Head of caudate nucleus (tissue), 42 donors: ENCODE measurements around the gene NKAP.
A peak's percentile ranks its signal among the peaks of the same experiment; 100 is the strongest.
"Not testable (repeated sequence)": the region's sequence is repeated elsewhere in the genome, so short reads cannot be mapped to it uniquely, and the experiment has no call there.

ENCODE experiments used
- DNase-seq, 42 donors: peaks; one replicate each; pipeline versions ENCODE4 v3.0.0 to v3.0.0-alpha.2; 2020 to 2021; ENCODE audit warnings: mixed read lengths in 7 of 42
- intact Hi-C: fragments of 100-400 bp; cut with DNase I; formaldehyde crosslinking; loops from one replicate; pipeline ENCODE4 v1.15.0; 2022

Gene NKAP

DNA sequence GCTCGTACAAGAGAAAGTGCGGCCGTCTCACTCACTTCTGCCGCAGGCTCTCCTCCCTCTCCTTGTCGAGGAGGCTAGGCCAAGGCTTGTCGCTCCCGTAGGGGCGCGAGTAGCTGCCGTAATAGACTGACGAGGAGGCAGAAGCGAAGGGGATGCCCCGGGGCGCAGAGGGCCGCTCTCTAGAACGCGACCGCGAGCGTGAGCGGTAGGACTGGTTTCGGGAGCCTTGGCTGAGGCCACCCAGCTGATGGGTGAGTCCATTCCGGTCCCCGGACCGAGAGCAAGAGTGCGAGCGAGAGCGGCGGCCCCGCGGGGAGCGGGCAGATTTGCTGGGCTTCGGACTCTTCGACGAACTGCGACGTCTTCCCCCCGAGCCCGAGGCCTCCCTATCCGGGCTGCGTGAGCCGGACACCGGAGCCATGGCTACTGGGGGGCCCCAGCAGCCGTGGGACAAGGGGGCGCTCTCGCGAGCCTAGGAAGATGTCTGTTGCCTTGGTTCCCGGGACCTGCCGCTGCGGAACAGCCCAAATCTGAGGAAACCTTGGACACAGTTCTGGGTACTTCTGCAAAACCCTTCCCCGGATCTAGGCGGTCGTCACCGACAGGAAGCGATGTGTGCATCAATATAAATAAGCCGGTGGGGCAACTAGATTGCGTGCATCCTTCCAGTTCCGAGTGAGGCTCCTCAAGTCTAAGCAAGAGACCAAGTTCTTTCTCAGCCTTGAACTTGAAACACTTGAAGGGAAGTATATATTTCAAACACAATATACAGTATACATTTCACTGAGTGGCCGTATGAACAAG is at the start of gene NKAP:
TSS of gene NKAP (minus strand) at position 567 of the 804 bp plus-strand sequence. CDS start at position 421, 146 bp downstream.
- DNase-seq: peak; percentile 60 to 90 (median 78)
- intact Hi-C loops: no loop called here

DNA sequence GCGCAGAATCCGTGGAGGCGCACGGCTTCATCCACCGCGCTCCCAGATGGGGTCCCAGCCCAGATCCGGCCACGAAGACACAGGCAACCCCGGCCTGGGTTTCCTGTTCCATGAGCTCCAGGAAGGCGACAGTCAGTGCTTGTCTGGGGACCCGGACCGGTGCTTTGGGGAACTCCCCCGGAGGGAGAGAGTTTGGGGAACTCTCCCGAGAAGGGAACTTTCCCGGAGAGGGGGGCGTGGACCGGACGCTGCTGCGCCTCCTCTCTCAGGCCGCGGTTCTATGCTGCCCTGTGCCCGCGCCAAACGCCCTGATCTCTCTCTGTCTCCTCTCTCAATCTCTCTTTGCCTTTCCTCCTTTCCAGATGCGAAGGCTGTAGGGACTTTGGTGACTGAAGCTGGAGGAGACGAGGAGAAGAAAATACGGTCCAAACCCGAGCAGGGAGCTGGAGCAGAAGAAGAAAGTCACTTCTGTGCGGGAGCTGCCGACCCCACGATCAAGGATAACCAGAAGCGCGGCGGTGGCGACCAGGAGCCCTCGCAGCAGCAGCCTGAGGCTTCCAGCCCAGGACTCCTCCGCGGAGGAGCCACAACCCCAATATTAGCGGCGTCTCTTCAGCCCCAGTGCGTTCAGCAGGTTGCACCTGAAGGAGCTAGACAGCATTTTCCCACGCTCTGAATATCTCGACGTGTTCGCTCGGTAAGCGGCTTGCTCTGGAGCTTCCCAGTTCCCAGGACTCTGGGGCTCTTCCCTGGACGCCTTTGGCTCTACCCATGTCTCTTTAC is 47.6 kb upstream of the NKAP start:
- intact Hi-C loops: no loop called here
- DNase-seq: no peak

DNA sequence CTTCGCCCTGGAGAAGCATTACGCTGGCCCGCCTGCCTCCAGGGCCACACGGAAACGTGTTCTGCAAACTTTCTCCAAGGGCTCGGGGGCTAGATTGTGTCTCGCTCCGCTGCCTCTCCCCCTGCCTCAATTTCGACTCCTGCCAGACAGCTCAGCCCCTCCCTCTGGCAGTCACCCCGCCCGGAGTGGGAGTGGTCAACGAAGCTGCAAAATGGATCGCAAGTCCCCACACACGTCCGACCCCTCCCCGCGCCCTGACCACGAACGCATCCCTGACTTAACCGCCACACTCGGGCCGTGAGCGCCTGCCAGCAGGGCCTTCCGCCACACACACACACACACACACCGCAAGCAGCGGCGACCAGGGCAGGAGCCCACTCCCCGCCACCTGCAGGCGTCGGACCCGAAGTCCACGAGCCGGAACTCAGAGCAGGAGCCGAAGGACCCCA is 47.0 kb upstream of the NKAP start:
- no peak for DNase-seq
- intact Hi-C loops: no loop called here

DNA sequence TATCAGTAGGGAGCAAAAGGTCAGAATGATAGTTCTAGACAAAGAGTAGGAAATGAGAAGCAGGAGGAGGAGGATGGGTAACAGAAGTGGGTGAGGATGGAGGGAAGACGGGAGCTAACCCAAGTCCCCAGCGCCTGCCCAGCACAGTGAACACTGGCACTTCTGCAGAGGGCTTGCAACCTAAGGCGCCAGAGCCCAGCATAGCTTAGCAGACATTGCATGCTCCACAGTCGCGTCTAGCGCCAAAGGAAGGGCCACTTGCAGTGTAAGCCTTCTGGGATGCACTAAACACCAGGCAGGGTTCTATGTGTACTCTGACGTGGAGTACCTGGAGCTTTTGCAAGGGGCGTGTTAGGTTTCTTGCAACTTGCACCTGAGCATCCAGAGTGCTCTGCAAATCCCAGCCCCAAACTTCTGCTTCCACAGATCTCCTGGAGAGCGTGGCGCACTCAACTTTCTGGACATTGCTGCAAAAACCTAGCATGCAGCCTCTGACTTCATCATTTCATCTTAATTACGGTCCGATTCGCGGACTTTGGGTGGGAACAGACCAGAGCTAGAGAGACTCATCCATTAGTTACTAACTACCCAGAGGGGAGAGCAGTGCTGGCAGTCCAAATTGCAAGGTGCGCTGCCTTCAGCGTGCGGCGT is 46.5 kb upstream of the NKAP start:
- intact Hi-C loops: no loop called here
- DNase-seq: no peak

DNA sequence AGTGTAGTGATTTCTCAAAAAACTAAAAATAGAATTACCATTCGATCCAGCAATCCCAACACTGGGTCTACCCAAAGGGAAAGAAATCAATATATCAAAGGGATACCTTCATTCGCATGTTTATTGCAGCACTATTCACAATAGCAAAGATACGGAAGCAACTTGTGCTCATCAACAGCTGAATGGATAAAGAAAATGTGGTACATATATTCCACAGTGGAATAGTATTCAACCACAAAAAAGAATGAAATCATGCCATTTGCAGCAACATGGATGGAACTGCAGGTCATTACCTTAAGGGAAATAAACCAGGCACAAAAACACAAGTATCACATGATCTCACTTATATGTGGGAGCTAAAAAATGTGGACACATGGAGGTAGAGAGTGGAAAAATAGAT is 42.7 kb upstream of the NKAP start:
- intact Hi-C loops: no loop called here

DNA sequence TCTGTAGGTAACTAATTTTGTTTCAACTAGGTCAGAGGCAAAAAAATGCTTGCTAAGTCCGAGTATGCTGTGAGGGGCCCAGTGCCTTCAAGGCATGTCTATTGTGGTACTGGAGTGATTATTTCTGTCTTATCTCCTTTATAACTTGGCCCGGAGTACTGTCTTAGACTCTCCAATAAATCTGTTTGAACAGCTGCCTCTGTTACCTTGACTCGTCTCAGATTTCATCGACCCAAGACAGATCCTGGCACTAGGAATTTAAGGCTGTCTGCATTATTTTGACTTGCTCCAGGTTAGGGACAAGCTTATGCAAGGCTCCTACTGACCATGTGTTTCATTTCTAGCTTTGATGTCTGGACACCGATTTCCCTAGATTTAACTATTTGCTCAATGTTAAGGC is 41.1 kb upstream of the NKAP start:
- intact Hi-C loops: no loop called here
- no peak for DNase-seq

More for the DNA sequence above, 42.7 kb upstream of the NKAP start:
- no peak for DNase-seq

DNA sequence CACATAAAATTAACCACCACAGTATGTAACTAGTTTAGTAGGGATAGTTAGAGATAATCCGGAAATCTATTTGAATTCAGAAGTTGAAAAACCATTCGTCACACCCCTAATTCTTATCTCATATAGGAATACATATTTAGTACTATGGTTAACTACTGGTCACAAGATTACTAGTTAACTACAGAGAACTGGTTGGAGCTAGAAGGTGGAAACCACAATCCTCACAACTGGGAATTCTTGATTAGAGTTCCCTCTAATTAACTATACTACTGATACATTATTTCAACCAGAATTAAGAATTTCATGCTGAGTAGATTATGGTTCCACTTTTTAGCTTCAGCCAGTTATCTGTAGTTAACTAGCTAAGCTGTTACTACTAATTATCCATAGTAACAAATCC is 39.9 kb upstream of the NKAP start:
- no peak for DNase-seq
- intact Hi-C loops: no loop called here

DNA sequence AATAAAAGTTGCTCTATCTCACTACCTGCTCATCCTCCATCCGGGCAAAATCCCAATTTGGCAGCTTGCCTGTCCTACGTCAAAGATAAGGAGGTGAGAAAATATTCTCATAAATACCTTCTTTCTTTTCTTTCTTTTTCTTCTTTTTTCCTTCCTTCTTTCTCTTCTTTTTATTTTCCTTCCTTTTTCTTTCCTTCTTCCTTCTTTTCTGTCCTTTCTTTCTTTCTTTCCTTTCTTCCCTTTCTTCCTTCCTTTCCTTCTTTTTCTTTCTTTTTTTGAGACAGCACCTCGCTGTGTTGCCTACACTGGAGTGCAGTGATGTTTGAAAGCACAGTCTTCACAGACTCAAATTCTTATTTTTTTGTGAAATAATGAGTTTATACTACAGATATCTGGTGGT is 38.6 kb upstream of the NKAP start:
- intact Hi-C loops: no loop called here
- no peak for DNase-seq

DNA sequence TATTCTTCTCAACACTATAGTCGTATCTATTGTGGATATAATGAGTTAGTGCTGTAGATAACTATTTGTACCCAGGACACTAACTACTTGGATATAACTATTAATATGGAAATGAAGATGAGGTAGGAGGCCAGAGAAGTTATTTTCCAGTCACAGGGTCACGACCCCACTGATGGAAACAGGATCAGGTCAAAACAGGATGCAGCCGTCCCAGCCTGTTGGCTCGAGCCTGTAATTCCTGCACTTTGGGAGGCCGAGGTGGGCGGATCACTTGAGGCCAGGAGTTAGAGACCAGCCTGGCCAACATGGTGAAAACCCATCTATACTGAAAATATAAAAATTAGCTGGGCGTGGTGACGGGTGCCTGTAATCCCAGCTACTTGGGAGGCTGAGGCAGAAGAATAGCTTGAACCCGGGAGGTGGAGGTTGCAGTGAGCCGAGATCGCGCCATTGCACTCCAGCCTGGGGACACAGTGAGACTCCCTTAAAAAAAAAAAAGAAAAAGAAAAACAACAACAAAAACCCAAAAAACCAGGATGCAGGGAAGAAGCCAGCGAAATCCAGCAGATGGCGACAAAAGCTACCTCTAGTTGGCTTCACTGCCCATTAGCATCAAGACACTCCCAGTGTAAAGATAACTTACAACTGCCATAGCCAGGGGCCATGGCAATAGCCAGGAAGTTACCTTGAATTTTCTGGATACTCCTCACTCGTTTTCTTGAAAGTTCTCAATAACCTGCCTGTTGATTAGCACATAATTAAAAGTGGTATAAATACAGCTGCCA is 37.9 kb upstream of the NKAP start:
- DNase-seq: no peak
- intact Hi-C loops: no loop called here

DNA sequence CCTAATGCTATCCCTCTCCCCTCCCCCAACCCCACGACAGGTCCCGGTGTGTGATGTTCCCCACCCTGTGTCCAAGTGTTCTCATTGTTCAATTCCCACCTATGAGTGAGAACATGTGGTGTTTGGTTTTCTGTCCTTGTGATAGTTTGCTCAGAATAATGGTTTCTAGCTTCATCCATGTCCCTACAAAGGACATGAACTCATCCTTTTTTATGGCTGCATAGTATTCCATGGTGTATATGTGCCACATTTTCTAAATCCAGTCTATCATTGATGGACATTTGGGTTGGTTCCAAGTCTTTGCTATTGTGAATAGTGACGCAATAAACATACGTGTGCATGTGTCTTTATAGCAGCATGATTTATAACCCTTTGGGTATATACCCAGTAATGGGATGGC is 33.6 kb upstream of the NKAP start:
- DNase-seq, intact Hi-C loops: not testable (repeated sequence)

DNA sequence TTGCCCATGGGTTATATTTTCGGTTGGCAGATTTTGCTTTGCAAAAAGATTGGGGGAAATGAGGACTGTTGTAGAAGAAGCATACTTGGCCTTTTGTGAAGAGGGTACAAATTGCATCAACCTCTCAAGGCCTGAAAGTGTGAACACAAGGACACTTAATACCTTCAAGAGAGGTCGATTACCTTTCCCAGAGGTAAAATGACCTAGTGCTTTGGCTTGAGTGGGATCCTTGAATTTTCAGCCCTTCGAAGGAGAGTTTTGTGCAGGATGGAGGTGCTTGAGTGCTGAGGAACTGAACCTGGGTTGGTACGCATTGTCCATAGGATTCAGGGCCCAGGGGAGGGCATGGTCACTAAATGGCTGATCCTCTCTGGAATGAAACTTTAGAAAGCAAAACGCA is 27.6 kb upstream of the NKAP start:
- intact Hi-C loops: no loop called here
- DNase-seq: no peak

DNA sequence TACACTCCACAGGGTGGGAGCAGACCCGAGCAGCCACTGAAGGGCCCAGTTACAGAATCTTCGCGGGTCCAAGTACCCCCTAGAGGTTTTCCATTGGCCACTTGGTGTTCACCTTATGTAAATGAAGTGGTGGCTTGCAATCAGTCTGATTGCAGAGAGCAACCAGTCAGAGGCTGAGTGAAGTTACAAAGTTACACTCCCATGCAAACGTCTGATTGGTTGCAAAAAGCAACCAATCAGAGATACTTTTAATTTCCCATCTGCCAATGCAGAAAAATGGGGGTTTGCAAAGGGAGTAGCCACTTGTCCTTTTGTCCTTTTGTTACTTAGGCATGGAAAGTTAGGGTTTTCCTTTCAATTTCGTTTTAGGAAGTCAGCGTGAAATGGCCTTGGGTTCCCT is 27.0 kb upstream of the NKAP start:
- intact Hi-C loops: no loop called here
- DNase-seq: no peak

DNA sequence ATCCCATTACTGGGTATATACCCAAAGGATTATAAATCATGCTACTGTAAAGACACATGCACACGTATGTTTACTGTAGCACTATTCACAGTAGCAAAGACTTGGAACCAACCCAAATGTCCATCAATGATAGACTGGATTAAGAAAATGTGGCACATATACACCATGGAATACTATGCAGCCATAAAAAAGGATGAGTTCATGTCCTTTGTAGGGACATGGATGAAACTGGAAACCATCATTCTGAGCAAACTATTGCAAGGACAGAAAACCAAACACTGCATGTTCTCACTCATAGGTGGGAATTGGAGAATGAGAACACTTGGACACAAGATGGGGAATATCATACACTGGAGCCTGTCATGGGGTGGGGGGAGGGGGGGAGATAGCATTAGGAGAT is 23.3 kb upstream of the NKAP start:
- intact Hi-C loops, DNase-seq: not testable (repeated sequence)

DNA sequence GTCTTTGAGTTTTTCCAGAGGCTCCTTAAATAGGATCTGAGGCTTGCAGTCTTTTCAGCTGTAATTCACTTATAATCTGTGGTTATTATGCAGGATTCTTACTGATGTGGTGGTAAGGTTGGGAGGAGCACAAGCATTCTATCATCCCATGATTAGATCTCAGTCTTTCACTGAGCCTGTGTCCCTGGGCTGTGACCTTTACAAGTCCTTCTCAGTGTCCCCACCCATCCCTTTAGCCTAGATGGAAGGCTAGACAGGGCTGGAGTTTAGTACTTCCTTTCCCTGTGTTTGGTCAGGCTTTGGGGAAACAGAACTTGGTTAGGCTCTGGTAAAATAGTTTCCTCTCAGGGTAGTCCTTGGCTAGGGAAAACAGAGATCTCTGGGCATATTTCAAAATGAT is 17.1 kb upstream of the NKAP start:
- intact Hi-C loops: no loop called here
- DNase-seq: no peak

DNA sequence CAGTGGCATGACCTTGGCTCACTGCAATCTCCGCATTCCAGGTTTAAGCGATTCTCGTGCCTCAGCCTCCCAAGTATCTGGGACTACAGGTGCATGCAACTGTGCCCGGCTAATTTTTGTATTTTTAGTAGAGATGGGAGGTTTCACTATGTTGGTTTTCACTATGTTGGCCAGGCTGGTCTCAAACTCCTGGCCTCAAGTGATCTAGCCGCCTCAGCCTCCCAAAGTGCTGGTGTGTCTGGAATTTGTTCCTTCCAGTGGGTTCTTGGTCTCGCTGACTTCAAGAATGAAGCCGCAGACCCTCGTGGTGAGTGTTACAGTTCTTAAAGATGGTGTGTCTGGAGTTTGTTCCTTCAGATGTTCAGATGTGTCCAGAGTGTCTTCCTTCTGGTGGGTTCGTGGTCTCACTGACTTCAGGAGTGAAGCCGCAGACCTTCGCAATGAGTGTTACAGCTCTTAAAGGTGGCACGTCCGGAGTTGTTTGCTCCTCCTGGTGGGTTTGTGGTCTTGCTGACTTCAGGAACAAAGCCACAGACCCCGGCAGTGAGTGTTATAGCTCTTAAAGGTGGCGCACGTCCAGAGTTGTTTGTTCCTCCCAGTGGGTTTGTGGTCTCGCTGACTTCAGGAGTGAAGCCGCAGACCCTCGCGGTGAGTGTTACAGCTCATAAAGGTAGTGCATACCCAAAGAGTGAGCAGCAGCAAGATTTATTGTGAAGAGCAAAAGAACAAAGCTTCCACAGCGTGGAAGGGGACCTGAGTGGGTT is 12.4 kb upstream of the NKAP start:
- DNase-seq, intact Hi-C loops: not testable (repeated sequence)

DNA sequence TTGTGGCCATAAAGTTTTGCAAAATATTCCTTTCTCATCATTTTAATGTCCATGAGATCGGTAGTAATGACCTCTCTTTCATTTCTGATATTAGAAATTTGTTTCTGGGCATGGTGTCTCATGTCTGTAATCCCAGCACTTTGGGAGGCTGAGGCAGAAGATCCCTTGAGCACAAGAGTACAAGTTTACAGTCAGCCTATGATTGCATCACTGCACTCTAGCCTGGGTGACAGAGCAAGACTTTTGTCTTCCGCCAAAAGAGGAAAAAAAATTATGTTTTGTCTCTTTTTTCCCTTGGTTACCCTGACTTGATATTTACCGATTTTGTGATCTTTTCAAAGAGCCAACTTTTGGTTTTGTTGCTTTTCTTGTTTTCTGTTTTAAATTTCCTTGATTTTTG is 10.8 kb upstream of the NKAP start:
- intact Hi-C loops: no loop called here
- no peak for DNase-seq

DNA sequence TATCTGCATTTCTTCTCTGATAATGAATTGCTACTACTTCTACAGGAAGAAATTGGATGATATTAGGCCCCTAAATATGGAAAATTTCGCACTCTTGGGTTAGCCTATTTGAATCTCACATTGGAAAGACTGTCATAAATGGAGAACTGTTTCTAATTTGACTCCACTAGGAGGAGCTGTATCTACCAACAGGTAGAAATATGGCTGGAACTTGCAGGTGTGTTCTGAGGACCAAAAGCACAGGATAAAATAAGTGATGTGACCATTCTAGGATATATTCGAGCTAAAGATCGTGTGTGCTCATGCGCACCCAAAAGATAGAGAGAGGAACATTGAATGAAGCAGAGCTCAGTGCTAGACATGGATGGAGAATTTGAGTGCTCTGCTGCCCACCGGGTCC is 4.8 kb upstream of the NKAP start:
- intact Hi-C loops: no loop called here
- no peak for DNase-seq

DNA sequence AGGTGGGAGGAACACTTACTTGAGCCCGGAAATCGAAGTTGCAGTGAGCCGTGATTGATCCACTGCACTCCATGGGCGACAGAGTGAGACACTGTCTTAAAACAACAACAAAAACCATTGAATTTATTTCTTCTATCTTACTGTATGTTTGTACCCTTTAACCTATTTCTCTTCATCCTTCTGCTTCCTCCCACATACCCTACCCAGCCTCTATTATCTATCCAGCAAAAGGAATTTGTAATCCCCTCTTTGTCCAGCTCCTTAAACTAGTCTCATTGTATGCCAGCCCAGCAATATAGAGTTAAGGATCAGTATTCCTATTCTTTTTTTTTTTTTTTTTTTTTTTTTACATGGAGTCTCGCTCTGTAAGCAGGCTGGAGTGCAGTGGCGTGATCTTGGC is 1.9 kb upstream of the NKAP start:
- DNase-seq: no peak
- intact Hi-C loops: no loop called here

DNA sequence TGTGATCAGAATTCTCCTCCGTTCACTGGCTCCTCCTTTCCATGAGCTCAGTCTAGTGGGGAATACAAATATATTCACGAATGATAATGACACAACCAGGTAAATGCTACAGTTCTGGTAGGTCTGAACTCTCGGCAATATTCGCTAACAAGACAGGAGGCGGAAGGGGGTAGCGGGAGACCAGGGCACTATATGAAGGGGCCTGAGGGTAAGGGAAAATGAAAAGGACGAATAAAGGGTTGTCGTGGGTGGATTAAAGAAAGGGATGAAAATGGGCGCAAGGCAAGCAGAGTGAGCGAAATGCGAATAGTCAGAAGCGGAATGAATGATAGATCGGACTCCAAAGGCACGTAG is 743 bp downstream of the NKAP start:
- intact Hi-C loops: no loop called here
- DNase-seq: no peak
